HepG2 (cell line): ENCODE measurements around the gene OR7D2. TPM values are rescaled to one million over a fixed set of nuclear protein-coding genes. Genes with fewer than 3 reads are reported as not detected.

Source experiments
- ADNP ChIP-seq: sonication (generic); formaldehyde crosslinking; IDR thresholded peaks from 2 replicates; pipeline ENCODE4 v1.4.0; 2020; ENCODE audit warnings: missing genetic modification reagents
- CBX1 ChIP-seq: IDR thresholded peaks from one replicate; pipeline ENCODE4 v1.6.1; 2016; ENCODE audit warnings: antibody characterized with exemption, low read depth
- CENPX ChIP-seq: sonication (generic); formaldehyde crosslinking; IDR thresholded peaks from 2 replicates; pipeline ENCODE4 v1.9.0; 2021; ENCODE audit warnings: mild to moderate bottlenecking, missing genetic modification reagents, moderate library complexity
- IRX3 ChIP-seq: sonication (generic); formaldehyde crosslinking; IDR thresholded peaks from 2 replicates; pipeline ENCODE4 v1.8.1; 2023; ENCODE audit warnings: mild to moderate bottlenecking, low read depth, missing genetic modification reagents, borderline replicate concordance
- TAF1 ChIP-seq: sonication (generic); formaldehyde crosslinking; IDR thresholded peaks from 2 replicates; pipeline ENCODE4 v1.4.0; 2020; ENCODE audit warnings: missing genetic modification reagents
- TOE1 ChIP-seq: sonication (generic); formaldehyde crosslinking; IDR thresholded peaks from 2 replicates; pipeline ENCODE4 v1.4.0; 2020; ENCODE audit warnings: mild to moderate bottlenecking, missing genetic modification reagents
- ZNF3 ChIP-seq: IDR thresholded peaks from 2 replicates; pipeline ENCODE4 v1.7.0; 2017; ENCODE audit warnings: inconsistent platforms
- polyA plus RNA-seq, 8 experiments: library from polyadenylated mRNA; depleted of rRNA in 3 of 8; stranded (reverse) in 7 of 8; unstranded in 1 of 8; fragments of >200 nt; fragmentation: Illumina TruSeq in 4 of 8; extraction: Trizol in 4 of 8; gene quantifications; 2 replicates each; pipeline versions ENCODE4 v1.2.1 to v1.2.3, GENCODE V29; 2011 to 2016; ENCODE audit warnings: low read depth in 4 of 8, missing spikeins in 1 of 8, mixed read lengths in 1 of 8; ENCODE audit not compliant: insufficient read depth in 1 of 8
- total RNA-seq, 5 experiments: library from RNA; depleted of rRNA; stranded (reverse); fragments of >200 nt; fragmentation: Illumina TruSeq; extraction: Trizol; gene quantifications; 2 replicates each; pipeline ENCODE4 v1.2.3, GENCODE V29; 2016; ENCODE audit warnings: low read depth in 1 of 5
- TF ChIP-seq, protein P1 (sequence below): sonication (generic); formaldehyde crosslinking; IDR thresholded peaks from 2 replicates; pipeline ENCODE4 v1.5.1; 2020; ENCODE audit warnings: mild to moderate bottlenecking, missing genetic modification reagents, moderate library complexity
- TF ChIP-seq, protein P2 (sequence below): IDR thresholded peaks from 2 replicates; pipeline ENCODE4 v1.6.1; 2016
- TF ChIP-seq, protein P3 (sequence below): sonication (generic); formaldehyde crosslinking; IDR thresholded peaks from 2 replicates; pipeline ENCODE4 v1.8.1; 2023; ENCODE audit warnings: missing genetic modification reagents, inconsistent platforms, borderline replicate concordance
- TF ChIP-seq, protein P4 (sequence below): sonication (generic); formaldehyde crosslinking; IDR thresholded peaks from 2 replicates; pipeline ENCODE4 v1.4.0; 2020; ENCODE audit warnings: missing genetic modification reagents
- TF ChIP-seq, protein P5 (sequence below): IDR thresholded peaks from 2 replicates; pipeline ENCODE4 v1.4.0; 2020; ENCODE audit warnings: mild to moderate bottlenecking, missing genetic modification reagents

Gene OR7D2
- total and polyA plus RNA-seq, 2 of the 13 experiments (the other 11 are each of a cell fraction or from before 2014, with no cell fraction given), result 0.07 TPM; not detected in 1

DNA sequence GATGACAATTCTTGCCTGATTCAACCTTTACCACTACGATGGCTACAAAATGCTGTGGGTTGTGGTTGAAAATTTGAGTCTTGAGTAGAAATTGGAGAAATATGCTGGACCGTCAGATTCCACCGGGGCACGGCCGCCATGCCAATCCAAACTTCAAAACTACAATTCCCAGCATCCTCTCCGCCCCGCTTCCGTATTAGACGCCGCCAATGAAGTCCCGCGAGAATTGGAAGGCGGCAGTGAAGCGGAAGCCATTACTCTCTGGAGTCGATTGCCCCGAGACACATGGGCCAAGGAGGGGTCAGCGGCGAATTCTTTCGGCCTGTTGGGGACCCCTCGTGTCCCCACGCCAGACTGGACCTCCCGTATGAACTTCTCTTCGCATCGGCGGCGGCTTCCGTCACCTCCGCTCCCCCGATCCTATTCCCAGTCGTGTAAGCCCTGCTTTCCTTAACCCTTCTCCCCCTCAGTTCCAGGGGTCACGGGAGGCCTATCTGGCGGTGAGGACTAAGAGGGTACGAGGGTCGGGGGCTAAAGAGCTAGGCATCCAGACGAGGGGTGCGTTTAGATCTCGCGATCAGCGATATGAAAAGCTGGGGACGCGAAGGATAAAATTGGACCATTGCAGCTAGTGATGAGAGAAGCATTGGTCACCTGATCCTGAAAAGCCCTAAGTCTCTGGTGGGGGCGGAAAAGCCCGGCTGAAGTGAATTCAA, 38.5 kb upstream of the OR7D2 start, which contains the start of gene ZNF317 (continued):
- TF ChIP-seq, protein P1, sequence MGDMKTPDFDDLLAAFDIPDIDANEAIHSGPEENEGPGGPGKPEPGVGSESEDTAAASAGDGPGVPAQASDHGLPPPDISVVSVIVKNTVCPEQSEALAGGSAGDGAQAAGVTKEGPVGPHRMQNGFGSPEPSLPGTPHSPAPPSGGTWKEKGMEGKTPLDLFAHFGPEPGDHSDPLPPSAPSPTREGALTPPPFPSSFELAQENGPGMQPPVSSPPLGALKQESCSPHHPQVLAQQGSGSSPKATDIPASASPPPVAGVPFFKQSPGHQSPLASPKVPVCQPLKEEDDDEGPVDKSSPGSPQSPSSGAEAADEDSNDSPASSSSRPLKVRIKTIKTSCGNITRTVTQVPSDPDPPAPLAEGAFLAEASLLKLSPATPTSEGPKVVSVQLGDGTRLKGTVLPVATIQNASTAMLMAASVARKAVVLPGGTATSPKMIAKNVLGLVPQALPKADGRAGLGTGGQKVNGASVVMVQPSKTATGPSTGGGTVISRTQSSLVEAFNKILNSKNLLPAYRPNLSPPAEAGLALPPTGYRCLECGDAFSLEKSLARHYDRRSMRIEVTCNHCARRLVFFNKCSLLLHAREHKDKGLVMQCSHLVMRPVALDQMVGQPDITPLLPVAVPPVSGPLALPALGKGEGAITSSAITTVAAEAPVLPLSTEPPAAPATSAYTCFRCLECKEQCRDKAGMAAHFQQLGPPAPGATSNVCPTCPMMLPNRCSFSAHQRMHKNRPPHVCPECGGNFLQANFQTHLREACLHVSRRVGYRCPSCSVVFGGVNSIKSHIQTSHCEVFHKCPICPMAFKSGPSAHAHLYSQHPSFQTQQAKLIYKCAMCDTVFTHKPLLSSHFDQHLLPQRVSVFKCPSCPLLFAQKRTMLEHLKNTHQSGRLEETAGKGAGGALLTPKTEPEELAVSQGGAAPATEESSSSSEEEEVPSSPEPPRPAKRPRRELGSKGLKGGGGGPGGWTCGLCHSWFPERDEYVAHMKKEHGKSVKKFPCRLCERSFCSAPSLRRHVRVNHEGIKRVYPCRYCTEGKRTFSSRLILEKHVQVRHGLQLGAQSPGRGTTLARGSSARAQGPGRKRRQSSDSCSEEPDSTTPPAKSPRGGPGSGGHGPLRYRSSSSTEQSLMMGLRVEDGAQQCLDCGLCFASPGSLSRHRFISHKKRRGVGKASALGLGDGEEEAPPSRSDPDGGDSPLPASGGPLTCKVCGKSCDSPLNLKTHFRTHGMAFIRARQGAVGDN, result peak; percentile 85
- TF ChIP-seq TOE1 (CRISPR knock-in tag) (no peak), ADNP (CRISPR knock-in tag) (no peak), TAF1 (CRISPR knock-in tag) (peak; percentile 89), CENPX (CRISPR knock-in tag) (no peak), CBX1 (no peak), ZNF3 (CRISPR knock-in tag) (no peak), IRX3 (no peak)
- TF ChIP-seq, protein P2, sequence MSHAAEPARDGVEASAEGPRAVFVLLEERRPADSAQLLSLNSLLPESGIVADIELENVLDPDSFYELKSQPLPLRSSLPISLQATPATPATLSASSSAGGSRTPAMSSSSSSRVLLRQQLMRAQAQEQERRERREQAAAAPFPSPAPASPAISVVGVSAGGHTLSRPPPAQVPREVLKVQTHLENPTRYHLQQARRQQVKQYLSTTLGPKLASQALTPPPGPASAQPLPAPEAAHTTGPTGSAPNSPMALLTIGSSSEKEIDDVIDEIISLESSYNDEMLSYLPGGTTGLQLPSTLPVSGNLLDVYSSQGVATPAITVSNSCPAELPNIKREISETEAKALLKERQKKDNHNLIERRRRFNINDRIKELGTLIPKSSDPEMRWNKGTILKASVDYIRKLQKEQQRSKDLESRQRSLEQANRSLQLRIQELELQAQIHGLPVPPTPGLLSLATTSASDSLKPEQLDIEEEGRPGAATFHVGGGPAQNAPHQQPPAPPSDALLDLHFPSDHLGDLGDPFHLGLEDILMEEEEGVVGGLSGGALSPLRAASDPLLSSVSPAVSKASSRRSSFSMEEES (CRISPR knock-in tag), result no peak
- TF ChIP-seq, protein P3, sequence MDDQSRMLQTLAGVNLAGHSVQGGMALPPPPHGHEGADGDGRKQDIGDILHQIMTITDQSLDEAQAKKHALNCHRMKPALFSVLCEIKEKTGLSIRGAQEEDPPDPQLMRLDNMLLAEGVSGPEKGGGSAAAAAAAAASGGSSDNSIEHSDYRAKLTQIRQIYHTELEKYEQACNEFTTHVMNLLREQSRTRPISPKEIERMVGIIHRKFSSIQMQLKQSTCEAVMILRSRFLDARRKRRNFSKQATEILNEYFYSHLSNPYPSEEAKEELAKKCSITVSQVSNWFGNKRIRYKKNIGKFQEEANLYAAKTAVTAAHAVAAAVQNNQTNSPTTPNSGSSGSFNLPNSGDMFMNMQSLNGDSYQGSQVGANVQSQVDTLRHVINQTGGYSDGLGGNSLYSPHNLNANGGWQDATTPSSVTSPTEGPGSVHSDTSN (CRISPR knock-in tag), result no peak
- TF ChIP-seq, protein P4, sequence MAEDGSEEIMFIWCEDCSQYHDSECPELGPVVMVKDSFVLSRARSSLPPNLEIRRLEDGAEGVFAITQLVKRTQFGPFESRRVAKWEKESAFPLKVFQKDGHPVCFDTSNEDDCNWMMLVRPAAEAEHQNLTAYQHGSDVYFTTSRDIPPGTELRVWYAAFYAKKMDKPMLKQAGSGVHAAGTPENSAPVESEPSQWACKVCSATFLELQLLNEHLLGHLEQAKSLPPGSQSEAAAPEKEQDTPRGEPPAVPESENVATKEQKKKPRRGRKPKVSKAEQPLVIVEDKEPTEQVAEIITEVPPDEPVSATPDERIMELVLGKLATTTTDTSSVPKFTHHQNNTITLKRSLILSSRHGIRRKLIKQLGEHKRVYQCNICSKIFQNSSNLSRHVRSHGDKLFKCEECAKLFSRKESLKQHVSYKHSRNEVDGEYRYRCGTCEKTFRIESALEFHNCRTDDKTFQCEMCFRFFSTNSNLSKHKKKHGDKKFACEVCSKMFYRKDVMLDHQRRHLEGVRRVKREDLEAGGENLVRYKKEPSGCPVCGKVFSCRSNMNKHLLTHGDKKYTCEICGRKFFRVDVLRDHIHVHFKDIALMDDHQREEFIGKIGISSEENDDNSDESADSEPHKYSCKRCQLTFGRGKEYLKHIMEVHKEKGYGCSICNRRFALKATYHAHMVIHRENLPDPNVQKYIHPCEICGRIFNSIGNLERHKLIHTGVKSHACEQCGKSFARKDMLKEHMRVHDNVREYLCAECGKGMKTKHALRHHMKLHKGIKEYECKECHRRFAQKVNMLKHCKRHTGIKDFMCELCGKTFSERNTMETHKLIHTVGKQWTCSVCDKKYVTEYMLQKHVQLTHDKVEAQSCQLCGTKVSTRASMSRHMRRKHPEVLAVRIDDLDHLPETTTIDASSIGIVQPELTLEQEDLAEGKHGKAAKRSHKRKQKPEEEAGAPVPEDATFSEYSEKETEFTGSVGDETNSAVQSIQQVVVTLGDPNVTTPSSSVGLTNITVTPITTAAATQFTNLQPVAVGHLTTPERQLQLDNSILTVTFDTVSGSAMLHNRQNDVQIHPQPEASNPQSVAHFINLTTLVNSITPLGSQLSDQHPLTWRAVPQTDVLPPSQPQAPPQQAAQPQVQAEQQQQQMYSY (CRISPR knock-in tag), result no peak
- TF ChIP-seq, protein P5, sequence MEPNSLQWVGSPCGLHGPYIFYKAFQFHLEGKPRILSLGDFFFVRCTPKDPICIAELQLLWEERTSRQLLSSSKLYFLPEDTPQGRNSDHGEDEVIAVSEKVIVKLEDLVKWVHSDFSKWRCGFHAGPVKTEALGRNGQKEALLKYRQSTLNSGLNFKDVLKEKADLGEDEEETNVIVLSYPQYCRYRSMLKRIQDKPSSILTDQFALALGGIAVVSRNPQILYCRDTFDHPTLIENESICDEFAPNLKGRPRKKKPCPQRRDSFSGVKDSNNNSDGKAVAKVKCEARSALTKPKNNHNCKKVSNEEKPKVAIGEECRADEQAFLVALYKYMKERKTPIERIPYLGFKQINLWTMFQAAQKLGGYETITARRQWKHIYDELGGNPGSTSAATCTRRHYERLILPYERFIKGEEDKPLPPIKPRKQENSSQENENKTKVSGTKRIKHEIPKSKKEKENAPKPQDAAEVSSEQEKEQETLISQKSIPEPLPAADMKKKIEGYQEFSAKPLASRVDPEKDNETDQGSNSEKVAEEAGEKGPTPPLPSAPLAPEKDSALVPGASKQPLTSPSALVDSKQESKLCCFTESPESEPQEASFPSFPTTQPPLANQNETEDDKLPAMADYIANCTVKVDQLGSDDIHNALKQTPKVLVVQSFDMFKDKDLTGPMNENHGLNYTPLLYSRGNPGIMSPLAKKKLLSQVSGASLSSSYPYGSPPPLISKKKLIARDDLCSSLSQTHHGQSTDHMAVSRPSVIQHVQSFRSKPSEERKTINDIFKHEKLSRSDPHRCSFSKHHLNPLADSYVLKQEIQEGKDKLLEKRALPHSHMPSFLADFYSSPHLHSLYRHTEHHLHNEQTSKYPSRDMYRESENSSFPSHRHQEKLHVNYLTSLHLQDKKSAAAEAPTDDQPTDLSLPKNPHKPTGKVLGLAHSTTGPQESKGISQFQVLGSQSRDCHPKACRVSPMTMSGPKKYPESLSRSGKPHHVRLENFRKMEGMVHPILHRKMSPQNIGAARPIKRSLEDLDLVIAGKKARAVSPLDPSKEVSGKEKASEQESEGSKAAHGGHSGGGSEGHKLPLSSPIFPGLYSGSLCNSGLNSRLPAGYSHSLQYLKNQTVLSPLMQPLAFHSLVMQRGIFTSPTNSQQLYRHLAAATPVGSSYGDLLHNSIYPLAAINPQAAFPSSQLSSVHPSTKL (CRISPR knock-in tag), result peak; percentile 18; the same call in 1 of the 2 replicates
